ENCODE measurements around the gene ELOVL1.

DNA sequence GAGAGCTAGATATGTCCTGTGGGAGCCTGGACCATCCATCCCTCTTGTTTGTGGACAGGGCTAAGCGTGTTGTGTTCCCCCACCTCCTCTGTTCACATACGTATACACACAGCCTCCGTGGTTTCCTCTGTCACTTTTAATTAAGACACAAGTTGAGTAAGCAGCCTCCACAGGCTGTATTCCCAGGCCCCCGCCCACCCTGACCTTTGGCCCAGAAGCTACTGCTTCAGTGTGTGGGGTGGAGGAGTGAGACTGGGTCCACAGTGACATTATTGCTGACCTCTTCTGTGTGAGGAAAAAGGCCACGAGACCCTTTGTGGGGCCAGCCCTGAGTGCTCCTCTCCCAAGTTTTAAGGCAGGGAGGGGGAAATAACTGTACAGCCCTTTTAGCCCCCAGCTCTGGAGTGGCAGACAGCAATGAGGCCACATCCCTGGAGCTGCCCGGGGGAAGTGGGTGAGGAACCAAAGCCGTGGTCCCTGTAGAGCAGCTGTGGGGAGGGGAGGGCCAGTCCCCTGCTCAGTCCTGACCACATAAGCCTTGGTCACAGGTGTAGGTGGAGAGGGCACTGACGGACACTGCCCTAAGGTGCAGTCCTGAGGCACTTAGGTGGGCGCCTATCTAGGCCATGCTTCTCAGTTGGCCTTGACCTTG lies 4.4 kb downstream of the ELOVL1 start:
- TF ChIP-seq, protein P1, sequence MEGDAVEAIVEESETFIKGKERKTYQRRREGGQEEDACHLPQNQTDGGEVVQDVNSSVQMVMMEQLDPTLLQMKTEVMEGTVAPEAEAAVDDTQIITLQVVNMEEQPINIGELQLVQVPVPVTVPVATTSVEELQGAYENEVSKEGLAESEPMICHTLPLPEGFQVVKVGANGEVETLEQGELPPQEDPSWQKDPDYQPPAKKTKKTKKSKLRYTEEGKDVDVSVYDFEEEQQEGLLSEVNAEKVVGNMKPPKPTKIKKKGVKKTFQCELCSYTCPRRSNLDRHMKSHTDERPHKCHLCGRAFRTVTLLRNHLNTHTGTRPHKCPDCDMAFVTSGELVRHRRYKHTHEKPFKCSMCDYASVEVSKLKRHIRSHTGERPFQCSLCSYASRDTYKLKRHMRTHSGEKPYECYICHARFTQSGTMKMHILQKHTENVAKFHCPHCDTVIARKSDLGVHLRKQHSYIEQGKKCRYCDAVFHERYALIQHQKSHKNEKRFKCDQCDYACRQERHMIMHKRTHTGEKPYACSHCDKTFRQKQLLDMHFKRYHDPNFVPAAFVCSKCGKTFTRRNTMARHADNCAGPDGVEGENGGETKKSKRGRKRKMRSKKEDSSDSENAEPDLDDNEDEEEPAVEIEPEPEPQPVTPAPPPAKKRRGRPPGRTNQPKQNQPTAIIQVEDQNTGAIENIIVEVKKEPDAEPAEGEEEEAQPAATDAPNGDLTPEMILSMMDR (IDR thresholded peaks at IDR 0.05 in 4 of 5, conservative IDR thresholded peaks at IDR 0.05 in 1 of 5) = no peak
- TF ChIP-seq POLR2A (IDR thresholded peaks at IDR 0.05) = no peak

Data from gastrocnemius medialis (tissue), 4 donors.